ENCODE measurements around the gene TIAL1.
"Not testable (repeated sequence)": the region's sequence is repeated elsewhere in the genome, so short reads cannot be mapped to it uniquely, and the experiment has no call there.

TIAL1 gene

DNA sequence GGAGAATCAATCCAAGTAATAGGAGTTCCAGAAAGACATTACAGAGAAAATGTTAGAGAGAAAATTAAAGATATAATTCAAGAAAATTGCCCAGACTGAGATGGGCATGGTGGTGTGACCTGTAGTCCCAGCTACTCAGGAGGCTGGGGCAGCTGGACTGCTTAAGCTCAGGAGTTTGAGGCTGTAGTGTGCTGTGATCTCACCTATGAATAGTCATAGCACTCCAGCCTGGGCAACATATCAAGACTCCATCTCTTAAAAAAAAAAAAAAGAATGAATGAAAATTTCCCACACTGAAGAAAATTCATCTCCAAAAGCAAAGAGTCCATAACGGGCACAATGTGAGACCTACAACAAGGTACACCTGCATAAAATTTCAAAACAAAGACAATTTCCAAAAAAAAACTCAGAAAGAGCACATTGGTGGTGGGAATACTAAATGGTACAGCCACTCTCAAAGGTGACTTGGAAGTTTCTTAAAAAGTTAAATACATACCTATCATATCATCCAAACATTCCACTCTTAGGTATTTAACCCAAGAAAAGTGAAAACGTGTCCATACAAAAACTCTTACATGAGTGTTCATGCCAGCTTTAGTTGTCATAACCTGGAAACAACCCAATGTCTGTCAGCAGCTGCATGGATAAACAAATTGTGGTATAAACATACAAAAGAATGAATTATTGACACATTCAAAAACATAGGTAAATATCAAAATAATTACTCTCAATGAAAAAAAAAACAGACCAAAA, 47.3 kb downstream of the TIAL1 start:
- DNase-seq (ENCODE audit: low read depth) = no peak

DNA sequence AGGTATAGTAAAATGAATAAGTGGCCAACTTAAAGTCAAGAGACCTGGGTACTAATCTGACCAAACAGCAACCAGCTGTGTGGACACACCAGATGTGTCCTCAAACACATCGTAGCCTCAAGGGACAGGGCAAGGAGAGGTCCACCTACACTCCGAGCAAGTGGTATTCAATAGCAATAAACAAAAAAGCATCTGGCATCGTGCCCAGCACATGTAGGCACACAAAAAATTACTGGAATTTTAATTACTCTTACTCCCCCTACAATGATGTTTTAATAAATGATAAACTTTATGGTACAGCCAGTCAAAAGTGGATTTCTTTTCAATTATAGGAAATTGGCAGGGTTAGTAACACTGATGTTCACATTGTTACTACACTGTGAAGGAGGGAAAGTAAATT, 50.8 kb downstream of the TIAL1 start:
- DNase-seq (ENCODE audit: low read depth) = no peak

DNA sequence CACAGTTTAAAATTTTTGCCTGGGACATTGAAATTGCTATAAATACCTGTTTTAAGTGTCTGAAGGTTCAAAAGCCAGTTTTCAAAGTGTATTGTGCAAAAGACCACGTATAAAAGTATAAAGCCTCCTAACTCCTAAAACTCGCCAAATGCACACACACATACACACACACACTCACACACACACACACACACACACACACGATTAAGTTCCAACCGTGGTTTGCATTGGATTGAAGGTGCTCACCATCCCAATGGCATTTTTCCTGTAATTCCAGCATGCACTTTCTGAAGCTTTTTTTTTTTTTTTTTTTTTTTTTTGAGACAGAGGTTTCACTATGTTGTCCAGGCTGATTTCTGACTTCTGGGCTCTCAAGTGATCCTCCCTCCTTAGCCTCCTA, 51.5 kb downstream of the TIAL1 start:
- no peak for DNase-seq (ENCODE audit: low read depth)

- no peak for DNase-seq (ENCODE audit: low read depth)
These were observed 52.7 kb downstream of the TIAL1 start for GRCh38 chr10:119543814-119544642.

- DNase-seq (ENCODE audit: low read depth) = peak; percentile 36
These were observed 53.6 kb downstream of the TIAL1 start for GRCh38 chr10:119542988-119543813.

- DNase-seq (ENCODE audit: low read depth) = peak; percentile 77
These were observed 54.3 kb downstream of the TIAL1 start, which contains the start of gene RGS10 for GRCh38 chr10:119542357-119542987. Gene RGS10, minus strand, starts transcription at chr10:119542719. Its CDS starts 81 bp downstream, at chr10:119542638.

DNA sequence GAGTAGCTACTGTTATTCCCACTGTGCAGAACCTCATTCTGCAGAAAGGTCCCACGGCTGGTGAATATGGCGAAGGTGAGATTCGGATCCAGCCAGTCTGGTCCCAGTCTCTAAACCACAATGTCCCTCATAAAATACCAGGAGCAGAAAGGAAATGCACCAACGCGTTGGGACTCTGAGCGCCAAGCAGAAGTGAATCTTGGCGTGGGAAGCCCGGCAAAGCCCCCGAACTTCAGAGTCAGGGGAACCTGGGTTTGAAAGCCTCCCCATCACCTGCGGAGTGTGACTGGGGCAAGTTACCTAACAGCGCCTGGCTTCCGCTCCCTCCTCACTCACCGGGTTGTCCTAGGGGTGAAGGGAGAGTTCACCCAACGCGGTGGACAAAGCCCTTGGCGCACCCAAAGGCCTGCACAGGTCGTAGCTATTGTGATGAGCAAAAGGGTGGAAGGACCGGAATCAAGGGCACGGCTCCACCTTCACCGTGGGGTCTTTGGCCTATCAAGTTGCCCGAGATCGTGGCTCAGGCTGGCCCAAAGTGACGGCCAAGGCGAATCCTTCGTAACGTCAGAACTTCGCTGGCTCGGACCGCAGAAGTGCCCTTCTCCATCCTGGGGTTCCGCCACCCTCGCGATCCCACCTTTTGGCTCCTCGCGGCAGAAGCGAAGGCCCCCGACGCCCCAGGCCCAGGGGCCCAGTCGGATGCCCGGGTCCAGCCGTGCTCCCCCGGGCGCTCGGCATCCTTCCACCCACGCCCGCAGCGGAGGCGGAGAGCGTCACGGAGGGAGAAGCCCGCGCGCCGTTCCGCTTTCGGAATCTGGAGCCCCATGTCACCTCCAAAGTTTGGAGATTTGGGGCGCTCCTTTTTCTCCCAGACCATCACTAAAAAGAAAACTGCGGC, 55.1 kb downstream of the TIAL1 start:
- peak; percentile 27 for DNase-seq (ENCODE audit: low read depth)

- DNase-seq (ENCODE audit: low read depth) = no peak
These were observed 55.7 kb downstream of the TIAL1 start for GRCh38 chr10:119541046-119541445.

- no peak for DNase-seq (ENCODE audit: low read depth)
These were observed 56.7 kb downstream of the TIAL1 start for GRCh38 chr10:119540038-119540437.

DNA sequence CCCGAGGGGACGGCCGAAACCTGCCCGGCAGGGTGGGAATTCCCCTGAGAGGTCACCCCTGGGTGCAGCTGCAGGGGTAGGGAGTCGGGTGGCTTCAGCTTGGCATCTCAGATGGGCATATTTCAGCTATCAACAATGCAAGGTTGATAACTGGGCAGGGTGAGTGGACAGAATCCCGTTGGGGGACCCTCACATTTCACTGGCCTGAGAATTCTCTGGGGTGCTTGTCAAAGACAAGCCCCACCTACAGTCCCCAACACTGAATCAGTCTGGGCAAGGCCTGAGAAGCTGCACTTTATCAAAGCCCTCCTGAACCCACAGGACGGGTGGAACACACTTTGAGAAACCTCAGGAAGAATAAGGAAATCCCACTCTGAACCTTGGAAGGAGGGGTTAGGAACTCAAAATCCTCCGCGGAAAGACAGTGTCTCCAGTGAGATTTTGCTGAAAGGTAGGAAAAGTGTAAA, 57.4 kb downstream of the TIAL1 start:
- DNase-seq (ENCODE audit: low read depth) = no peak

GRCh38 chr10:119538632-119539358, 58.0 kb downstream of the TIAL1 start:
- peak; percentile 20 for DNase-seq (ENCODE audit: low read depth)

DNA sequence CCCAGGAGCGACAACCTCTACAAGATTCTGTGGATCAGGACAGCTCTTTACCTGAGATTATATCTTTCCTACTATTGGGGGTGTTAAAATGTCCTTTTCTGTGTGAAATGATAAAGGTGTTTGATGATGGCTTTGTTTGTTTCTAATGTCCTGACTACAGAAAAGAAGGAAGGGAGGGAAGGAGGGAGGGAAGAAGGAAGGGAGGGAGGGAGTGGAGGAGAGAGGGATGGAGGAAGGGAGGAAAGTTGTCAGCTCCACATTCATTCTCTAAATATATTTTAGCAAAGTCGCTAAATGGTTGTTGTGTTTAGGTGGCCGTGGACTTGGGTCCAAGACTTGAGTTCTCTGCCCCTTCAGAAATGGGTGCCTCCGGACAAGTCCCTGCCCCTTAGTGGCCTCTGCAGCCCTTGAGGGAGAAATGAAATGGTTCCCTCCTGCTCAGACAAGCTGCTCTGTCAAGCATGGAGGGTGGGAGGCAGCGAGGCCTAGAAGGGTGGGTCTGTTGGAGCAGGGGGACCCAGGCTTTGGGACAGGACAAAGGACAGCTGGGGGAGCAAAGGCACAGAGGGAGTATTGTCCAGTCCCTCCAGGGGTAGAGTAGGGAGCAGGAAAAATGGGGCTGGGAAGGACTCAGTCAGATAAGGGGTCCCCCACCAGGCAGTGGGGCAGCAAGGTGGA, 58.7 kb downstream of the TIAL1 start:
- no peak for DNase-seq (ENCODE audit: low read depth)

- no peak for DNase-seq (ENCODE audit: low read depth)
These were observed 60.2 kb downstream of the TIAL1 start for GRCh38 chr10:119536508-119537025.

DNA sequence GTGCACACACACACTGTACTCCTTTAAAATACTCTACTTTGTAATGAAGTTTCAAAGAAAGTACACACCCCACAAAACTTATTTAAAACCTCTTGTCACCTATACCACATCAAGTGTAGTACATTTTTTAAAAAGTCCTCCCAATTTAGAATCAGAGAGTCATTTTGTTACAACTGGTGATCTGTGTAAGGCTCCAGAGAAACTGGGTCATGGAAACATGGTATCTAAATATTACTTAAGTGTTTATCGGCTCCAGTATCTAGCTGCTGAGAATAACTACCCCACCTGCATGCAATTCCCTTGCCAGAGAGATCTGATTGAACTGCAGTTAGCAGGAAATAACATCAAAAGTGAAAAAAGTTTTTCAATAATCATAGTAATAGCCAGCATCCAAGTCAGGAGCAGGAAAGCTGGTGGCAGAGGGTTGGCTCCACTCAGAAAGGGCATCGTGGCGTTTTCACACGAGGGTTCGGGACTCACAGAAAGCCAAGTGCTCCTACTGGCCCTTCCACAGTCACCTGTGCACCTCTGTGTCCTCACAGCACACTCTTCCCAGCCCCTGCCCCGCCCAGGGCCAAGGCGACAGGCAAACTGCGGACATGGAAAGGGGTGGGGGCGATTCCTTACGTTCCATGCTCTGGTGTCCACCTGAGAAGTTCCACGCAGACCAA, 60.8 kb downstream of the TIAL1 start:
- DNase-seq (ENCODE audit: low read depth) = no peak

GRCh38 chr10:119535305-119535704, 61.5 kb downstream of the TIAL1 start:
- DNase-seq (ENCODE audit: low read depth) = no peak

DNA sequence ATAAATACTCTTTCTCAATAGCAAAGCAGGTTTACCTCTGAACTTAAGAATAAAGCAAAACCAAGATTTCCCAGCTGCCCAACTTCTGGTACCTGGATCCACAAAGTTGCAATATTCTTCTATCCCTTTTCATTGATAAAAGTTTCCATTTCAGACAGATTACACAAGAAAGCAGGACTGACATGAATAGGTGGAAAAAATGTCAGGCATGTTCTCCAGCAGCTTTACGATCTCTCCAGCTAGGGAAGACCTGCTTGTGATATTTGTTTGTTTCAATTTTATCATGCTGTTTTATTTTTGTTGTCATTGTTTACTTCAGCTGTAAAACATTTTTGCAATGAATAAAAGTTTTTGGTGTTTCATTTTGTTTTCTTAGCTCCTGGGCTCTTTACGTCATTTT, 63.3 kb downstream of the TIAL1 start:
- no peak for DNase-seq (ENCODE audit: low read depth)

DNA sequence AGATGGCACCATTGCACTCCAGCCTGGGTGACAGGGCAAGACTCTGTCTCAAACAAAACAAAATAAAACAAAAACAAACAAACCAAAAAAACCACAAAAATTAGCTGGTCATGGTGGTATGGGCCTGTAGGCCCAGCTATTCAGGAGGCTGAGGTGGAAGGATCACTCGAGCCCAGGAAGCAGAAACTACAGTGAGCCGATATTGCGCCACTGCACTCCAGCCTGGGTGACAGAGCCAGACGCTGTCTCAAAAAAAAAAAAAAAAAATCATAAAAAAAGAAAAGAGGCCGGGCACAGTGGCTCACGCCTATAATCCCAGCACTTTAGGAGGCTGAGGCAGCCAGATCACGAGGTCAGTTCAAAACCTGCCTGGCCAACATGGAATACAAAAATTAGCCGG, 64.0 kb downstream of the TIAL1 start:
- not testable (repeated sequence) for DNase-seq (ENCODE audit: low read depth)

GRCh38 chr10:119532251-119532650, 64.5 kb downstream of the TIAL1 start:
- not testable (repeated sequence) for DNase-seq (ENCODE audit: low read depth)

- DNase-seq (ENCODE audit: low read depth) = no peak
These were observed 65.7 kb downstream of the TIAL1 start for GRCh38 chr10:119531067-119531466.

Measured in activated T-helper 1 cell treated with Interleukin-2 at 50 U/mL for 16 hours (primary cell).